ENCODE results near the gene BIRC7.

BIRC7 gene

DNA sequence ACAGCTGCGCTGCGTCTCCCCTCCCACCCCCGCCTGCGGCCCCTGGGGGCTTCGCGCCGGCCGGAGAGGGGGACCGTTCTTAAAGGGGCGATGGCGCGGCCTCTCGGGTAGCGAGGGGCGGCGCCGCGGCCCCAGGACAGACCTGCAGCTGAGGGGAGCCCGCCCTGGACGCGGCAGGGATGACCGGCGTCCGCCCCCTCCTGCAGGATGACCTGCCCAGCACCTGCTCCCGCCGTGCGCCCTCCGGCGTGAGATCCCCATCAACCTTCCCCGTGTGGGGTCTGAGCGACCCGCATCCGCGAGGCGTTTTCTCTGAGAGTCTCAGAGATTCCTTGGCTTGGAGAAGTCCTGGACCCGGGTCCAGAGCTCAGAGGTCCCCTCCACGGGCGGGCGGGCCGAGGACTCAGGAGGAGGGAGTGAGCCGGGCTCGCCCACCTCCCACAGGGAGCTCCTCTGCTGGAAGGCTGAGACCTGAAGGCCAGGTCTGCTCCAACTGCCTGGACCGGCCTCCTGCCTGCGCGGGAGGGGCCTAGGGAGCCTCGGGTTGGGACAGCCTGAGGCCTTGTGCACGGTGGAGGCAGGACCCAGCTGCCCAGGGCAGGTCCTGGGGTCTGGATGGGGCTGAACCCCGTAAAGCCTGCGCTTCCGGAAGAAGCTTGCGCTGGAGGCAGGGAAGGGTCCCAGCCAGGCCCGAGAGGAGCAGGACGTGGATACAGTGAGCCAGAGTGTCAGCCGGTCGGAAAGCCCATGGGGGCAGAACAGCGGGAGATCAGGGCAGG lies 19.1 kb downstream of the BIRC7 start:
- Histone ChIP-seq H3K27ac (ENCODE audit: low read depth, low read length) (no peak overlapping the region), H3K36me3 (ENCODE audit: insufficient read depth, low read length) (no peaks in the 10 kb centered on the region), H3K9ac (ENCODE audit: low read length) (no peak overlapping the region), H3K9me3 (ENCODE audit: low read length) (no peaks in the 10 kb centered on the region), H3K4me3 (ENCODE audit: low read depth in 1 of 2, low read length in 2 of 2) (no peak overlapping the region), H3K27me3 (ENCODE audit: control insufficient read depth in 1 of 2, insufficient read depth in 2 of 2, low read length in 2 of 2) (peaks cover 9 to 27% of the 10 kb centered on the region in 2 donors), H3K4me1 (ENCODE audit: insufficient read depth, low read length) (no peaks in the 10 kb centered on the region)

DNA sequence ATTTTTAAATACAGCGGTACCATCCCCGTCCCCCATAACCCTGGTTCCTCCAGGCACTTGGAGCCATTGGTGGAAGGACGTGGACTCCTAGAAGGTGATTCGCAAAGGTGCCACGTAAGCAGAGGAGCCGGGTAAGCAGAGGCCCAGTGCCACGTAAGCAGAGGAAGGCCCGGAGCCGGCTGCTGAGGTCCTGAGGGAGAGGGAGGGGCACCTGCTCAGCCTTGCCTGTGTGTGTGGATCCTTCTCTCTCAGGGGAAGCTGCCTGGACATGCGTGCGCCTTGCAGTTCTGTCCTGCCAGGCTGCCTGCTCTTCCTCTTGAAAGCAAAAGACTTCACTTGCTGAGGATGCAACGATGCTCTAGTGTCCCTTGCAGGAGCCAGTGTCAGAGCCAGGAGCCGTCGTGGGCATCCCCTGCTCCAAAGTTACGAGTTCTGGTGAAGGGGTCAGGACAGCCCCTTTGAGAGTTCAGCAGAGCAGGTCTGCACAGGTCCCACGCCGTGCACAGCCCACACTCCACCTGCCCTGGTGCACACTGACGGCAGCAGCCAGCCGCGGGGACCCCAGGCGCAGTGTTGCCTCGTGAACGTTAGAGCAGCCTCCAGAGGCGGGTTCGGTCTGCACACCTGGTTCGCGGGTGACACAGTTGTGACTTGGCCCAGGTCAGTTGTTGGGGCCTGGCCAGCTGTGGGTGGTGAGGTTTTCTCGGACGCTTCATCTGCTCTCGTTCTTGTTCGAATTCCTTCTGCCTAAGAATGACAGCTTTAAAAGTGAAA lies 20.4 kb downstream of the BIRC7 start:
- Histone ChIP-seq H3K9ac (ENCODE audit: low read length) (no peak overlapping the region), H3K36me3 (ENCODE audit: insufficient read depth, low read length) (no peaks in the 10 kb centered on the region), H3K9me3 (ENCODE audit: low read length) (no peaks in the 10 kb centered on the region), H3K27ac (ENCODE audit: low read depth, low read length) (no peak overlapping the region), H3K4me3 (ENCODE audit: low read depth in 1 of 2, low read length in 2 of 2) (no peak overlapping the region), H3K4me1 (ENCODE audit: insufficient read depth, low read length) (no peaks in the 10 kb centered on the region), H3K27me3 (ENCODE audit: control insufficient read depth in 1 of 2, insufficient read depth in 2 of 2, low read length in 2 of 2) (peaks cover 9 to 26% of the 10 kb centered on the region in 2 donors)

DNA sequence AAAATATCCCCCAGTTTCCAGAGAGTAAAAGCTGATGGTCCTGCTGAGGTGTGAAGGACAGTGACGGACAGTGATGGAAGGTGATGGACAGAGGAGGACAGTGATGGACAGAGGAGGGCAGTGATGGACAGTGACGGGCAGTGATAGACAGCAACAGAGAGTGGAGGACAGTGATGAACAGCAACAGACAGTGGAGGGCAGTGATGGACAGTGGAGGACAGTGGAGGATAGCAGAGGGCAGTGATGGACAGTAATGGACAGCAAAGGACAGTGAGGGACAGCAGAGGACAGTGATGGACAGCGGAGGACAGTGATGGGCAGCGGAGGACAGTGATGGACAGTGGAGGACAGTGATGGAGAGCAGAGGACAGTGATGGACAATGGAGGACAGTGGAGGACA lies 21.2 kb downstream of the BIRC7 start:
- Histone ChIP-seq H3K27ac (ENCODE audit: low read depth, low read length) (no peak overlapping the region), H3K9me3 (ENCODE audit: low read length) (no peaks in the 10 kb centered on the region), H3K4me3 (ENCODE audit: low read depth in 1 of 2, low read length in 2 of 2) (no peak overlapping the region), H3K4me1 (ENCODE audit: insufficient read depth, low read length) (no peaks in the 10 kb centered on the region), H3K9ac (ENCODE audit: low read length) (no peak overlapping the region), H3K27me3 (ENCODE audit: control insufficient read depth in 1 of 2, insufficient read depth in 2 of 2, low read length in 2 of 2) (peaks cover 9 to 29% of the 10 kb centered on the region in 2 donors), H3K36me3 (ENCODE audit: insufficient read depth, low read length) (no peaks in the 10 kb centered on the region)

DNA sequence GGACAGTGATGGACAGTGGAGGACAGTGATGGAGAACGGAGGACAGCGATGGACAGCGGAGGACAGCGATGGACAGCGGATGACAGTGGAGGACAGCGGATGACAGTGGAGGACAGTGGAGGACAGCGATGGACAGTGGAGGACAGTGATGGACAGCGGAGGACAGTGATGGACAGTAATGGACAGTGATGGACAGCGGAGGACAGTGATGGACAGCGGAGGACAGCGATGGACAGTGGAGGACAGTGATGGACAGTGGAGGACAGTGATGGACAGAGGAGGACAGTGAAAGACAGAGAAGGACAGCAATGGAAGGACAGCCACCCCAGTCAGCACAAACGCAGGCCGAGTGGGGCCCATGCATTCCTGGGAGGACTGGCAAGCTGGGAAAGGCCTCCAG lies 21.9 kb downstream of the BIRC7 start:
- H3K4me3 ChIP-seq (ENCODE audit: low read depth in 1 of 2, low read length in 2 of 2): no peak overlapping the region
- H3K27ac ChIP-seq (ENCODE audit: low read depth, low read length): no peak overlapping the region
- no peaks in the 10 kb centered on the region for H3K4me1 ChIP-seq (ENCODE audit: insufficient read depth, low read length)
- H3K27me3 ChIP-seq (ENCODE audit: control insufficient read depth in 1 of 2, insufficient read depth in 2 of 2, low read length in 2 of 2): peaks cover 9 to 28% of the 10 kb centered on the region in 2 donors
- no peaks in the 10 kb centered on the region for H3K36me3 ChIP-seq (ENCODE audit: insufficient read depth, low read length)
- no peaks in the 10 kb centered on the region for H3K9me3 ChIP-seq (ENCODE audit: low read length)
- no peak overlapping the region for H3K9ac ChIP-seq (ENCODE audit: low read length)

DNA sequence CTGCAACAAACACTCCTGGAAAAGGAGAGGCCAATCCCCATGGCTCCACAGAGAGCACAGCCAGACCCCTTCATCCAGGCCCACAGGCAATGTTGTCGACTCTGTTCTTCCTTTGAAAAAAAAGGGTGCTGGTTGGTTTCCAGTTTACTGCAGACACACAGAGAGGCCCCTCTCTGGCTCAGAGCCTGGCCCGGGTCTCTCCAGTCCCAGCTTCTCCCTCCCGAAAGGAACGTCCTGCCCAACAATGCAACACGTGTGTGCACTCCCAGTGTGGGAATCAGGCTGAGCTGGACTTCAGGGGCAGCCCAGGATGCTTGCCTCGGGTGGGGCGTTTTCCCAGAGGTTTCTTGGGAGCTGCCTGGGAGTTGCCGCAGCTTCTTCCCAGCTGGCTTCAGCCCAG lies 23.1 kb downstream of the BIRC7 start:
- H3K9ac ChIP-seq (ENCODE audit: low read length): no peak overlapping the region
- H3K27me3 ChIP-seq (ENCODE audit: control insufficient read depth in 1 of 2, insufficient read depth in 2 of 2, low read length in 2 of 2): peaks cover 0 to 25% of the 10 kb centered on the region in 2 donors
- no peak overlapping the region for H3K27ac ChIP-seq (ENCODE audit: low read depth, low read length)
- no peaks in the 10 kb centered on the region for H3K36me3 ChIP-seq (ENCODE audit: insufficient read depth, low read length)
- H3K4me1 ChIP-seq (ENCODE audit: insufficient read depth, low read length): no peaks in the 10 kb centered on the region
- no peak overlapping the region for H3K4me3 ChIP-seq (ENCODE audit: low read depth in 1 of 2, low read length in 2 of 2)
- H3K9me3 ChIP-seq (ENCODE audit: low read length): no peaks in the 10 kb centered on the region

DNA sequence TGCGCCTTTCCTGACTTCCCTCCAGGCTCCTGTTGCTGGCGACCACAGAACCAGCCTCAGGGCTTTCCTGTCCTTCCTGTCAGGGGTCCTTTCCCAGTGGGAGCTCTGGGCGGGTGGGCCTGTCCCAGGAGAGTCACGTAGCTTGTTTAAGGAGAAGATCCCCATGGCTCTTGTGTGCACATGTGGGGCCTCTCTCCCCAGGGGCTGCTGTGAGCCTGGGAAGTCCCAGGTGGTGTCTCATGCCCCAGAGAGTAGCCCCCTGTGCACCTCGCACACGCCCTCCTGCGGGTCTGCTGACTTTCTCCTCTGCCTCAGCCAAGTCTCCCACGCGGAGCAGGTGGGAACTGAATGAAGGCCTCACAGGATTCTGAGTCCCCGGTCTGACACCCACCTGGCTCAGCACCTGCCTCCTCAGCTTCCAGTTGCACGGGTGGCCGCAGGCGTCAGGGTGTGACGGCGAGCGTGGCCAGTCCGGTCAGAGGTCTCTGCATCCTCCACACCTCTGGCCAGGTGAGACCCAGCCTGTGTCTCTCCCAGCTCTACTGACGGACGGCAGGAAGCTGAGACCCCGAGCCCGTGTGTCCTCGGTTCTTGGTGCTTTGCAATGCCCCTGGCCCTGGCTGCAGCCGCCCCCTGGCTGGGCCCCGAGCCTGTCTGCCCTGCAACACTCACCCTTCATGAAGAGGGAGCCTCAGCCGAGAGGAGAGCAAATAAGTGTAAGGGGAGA lies 24.2 kb downstream of the BIRC7 start:
- H3K27me3 ChIP-seq (ENCODE audit: control insufficient read depth in 1 of 2, insufficient read depth in 2 of 2, low read length in 2 of 2): peaks cover 0 to 18% of the 10 kb centered on the region in 2 donors
- no peaks in the 10 kb centered on the region for H3K9me3 ChIP-seq (ENCODE audit: low read length)
- no peaks in the 10 kb centered on the region for H3K4me1 ChIP-seq (ENCODE audit: insufficient read depth, low read length)
- H3K36me3 ChIP-seq (ENCODE audit: insufficient read depth, low read length): no peaks in the 10 kb centered on the region
- no peak overlapping the region for H3K4me3 ChIP-seq (ENCODE audit: low read depth in 1 of 2, low read length in 2 of 2)
- H3K9ac ChIP-seq (ENCODE audit: low read length): no peak overlapping the region
- no peak overlapping the region for H3K27ac ChIP-seq (ENCODE audit: low read depth, low read length)

DNA sequence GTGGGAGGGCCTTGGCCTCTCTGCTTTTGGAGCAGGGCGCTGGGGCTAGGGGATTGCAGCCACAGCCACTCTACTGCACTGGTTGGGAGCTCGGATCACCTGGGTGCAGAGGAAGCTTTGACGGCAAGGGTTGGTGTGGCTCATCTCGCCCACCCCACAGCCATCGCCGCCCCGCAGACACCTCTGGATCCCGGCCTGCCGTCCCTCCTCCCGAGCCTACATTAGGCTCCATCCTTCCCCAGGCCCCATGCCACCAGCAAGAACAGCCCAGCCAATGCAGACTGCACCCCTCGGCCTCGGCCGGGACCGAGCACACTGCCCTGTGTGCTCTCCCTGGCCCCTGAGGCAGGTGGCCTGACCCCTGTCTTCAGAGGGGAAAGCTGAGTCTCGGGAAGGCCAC lies 24.8 kb downstream of the BIRC7 start:
- H3K27ac ChIP-seq (ENCODE audit: low read depth, low read length): no peak overlapping the region
- H3K4me3 ChIP-seq (ENCODE audit: low read depth in 1 of 2, low read length in 2 of 2): no peak overlapping the region
- no peaks in the 10 kb centered on the region for H3K36me3 ChIP-seq (ENCODE audit: insufficient read depth, low read length)
- peaks cover 0 to 15% of the 10 kb centered on the region in 2 donors for H3K27me3 ChIP-seq (ENCODE audit: control insufficient read depth in 1 of 2, insufficient read depth in 2 of 2, low read length in 2 of 2)
- no peak overlapping the region for H3K9ac ChIP-seq (ENCODE audit: low read length)
- no peaks in the 10 kb centered on the region for H3K9me3 ChIP-seq (ENCODE audit: low read length)
- H3K4me1 ChIP-seq (ENCODE audit: insufficient read depth, low read length): no peaks in the 10 kb centered on the region

DNA sequence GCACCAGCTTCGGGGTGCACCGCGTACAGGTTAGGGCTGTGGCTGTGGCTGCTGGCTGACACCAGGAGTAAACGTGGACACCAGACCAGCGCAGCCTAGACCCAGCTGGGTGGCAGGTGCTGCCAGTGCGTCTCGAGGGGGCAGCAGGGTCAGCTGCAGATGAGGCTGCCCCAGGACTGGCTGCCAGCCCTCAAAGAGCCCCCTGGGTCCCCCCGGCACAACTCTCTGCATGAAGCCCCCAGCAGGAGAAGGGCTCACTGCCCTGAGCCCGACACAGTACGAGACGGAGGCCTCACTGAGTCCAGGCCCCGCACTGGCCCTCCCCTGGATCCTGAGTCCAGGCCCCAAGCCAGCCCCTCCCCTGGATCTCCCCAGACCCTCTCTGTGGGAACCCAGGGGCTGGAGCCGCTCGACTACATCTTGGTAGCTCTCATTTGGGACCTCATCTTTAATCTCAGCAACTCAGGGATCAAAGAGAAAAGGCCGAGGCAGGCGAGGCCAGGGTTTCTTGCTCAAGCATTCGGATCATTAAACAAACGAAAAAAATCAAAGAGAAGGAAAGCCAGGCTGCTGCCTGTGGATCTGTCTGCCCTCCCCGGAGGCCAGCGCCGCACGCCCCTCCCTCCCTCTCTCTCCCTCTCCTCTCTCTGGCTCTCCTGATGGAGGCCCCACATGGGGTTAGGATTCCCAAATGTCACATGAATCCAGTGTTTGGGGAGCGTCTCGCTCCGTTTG lies 25.5 kb downstream of the BIRC7 start:
- no peaks in the 10 kb centered on the region for H3K36me3 ChIP-seq (ENCODE audit: insufficient read depth, low read length)
- no peak overlapping the region for H3K27ac ChIP-seq (ENCODE audit: low read depth, low read length)
- H3K4me3 ChIP-seq (ENCODE audit: low read depth in 1 of 2, low read length in 2 of 2): no peak overlapping the region
- H3K4me1 ChIP-seq (ENCODE audit: insufficient read depth, low read length): no peaks in the 10 kb centered on the region
- no peaks in the 10 kb centered on the region for H3K9me3 ChIP-seq (ENCODE audit: low read length)
- no peak overlapping the region for H3K9ac ChIP-seq (ENCODE audit: low read length)
- H3K27me3 ChIP-seq (ENCODE audit: control insufficient read depth in 1 of 2, insufficient read depth in 2 of 2, low read length in 2 of 2): peaks cover 0 to 18% of the 10 kb centered on the region in 2 donors

DNA sequence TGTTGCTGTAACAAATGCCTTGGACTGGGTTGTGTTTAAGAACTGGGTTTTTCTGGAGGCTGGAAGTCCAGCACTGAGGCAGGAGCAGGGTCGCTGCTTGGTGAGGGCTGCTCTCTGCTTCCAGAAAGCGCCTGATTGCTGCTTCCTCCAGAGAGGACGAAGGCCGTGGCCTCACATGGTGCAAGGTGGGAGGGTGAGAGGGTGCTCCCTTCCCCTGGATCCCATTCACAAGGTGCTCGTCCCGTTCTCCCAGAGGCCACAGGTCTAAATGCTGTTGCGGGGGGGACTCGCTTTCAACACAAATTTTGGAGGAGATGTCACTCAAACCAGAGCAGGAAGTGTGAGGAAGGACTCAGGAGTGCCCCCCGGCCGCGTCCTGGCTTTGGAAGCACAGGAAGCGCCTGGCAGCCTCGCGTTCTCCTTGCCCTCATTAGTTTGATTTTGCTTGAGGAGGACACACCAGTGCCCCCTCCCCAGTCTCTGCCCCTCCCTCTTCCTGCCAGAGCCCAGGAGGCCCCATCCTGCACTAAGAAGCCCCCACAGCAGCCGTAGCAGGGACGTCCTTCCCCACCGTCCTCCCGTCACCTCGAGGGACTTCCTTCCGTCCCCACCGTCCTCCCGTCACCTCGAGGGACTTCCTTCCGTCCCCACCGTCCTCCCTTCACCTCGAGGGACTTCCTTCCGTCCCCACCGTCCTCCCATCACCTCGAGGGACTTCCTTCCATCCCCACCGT lies 26.3 kb downstream of the BIRC7 start:
- H3K4me1 ChIP-seq (ENCODE audit: insufficient read depth, low read length): no peaks in the 10 kb centered on the region
- H3K9me3 ChIP-seq (ENCODE audit: low read length): no peaks in the 10 kb centered on the region
- no peak overlapping the region for H3K27ac ChIP-seq (ENCODE audit: low read depth, low read length)
- no peak overlapping the region for H3K4me3 ChIP-seq (ENCODE audit: low read depth in 1 of 2, low read length in 2 of 2)
- peaks cover 0 to 18% of the 10 kb centered on the region in 2 donors for H3K27me3 ChIP-seq (ENCODE audit: control insufficient read depth in 1 of 2, insufficient read depth in 2 of 2, low read length in 2 of 2)
- no peaks in the 10 kb centered on the region for H3K36me3 ChIP-seq (ENCODE audit: insufficient read depth, low read length)
- no peak overlapping the region for H3K9ac ChIP-seq (ENCODE audit: low read length)

DNA sequence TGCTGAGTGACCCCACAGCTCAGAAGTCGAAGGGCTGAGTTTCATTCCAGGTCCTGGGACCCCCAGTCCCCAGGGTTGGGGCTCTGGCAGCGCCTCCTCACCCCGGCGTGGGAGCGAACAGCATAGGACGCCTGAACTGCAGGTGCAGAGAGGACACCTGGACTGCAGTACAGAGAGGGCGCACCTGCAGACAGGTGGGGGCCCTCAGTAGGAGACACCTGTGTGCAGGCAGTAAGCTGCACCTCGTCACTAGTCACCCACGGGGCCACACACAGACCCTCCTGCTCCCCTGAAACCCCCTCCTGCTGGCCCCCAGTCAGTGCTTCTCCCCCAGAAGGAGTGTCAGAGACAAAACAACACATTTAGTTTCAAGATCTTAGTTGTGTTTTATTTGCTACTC lies 27.1 kb downstream of the BIRC7 start:
- Histone ChIP-seq H3K27ac (ENCODE audit: low read depth, low read length) (no peak overlapping the region), H3K9me3 (ENCODE audit: low read length) (no peaks in the 10 kb centered on the region), H3K4me3 (ENCODE audit: low read depth in 1 of 2, low read length in 2 of 2) (no peak overlapping the region), H3K27me3 (ENCODE audit: control insufficient read depth in 1 of 2, insufficient read depth in 2 of 2, low read length in 2 of 2) (peaks cover 0 to 26% of the 10 kb centered on the region in 2 donors), H3K4me1 (ENCODE audit: insufficient read depth, low read length) (no peaks in the 10 kb centered on the region), H3K36me3 (ENCODE audit: insufficient read depth, low read length) (no peaks in the 10 kb centered on the region), H3K9ac (ENCODE audit: low read length) (no peak overlapping the region)
